H1 (cell line): Measurements from ENCODE around the gene CCDC82. TPM values are rescaled to one million over a fixed set of nuclear protein-coding genes. Genes with fewer than 3 reads are reported as not detected.

Source experiments
- CTCF ChIA-PET: fragments of 300-600 bp; sonication (Branson Sonifier 250); formaldehyde crosslinking; loops from one replicate; lab custom pipeline; 2021; ENCODE audit not compliant: partially characterized antibody; lab: Charles Lee
- POLR2A ChIA-PET: fragments of 300-600 bp; sonication (Branson Sonifier 250); formaldehyde crosslinking; loops from one replicate; lab custom pipeline; 2021; ENCODE audit warnings: inconsistent platforms; ENCODE audit not compliant: partially characterized antibody; lab: Charles Lee
- DNase-seq, 2 experiments: peaks; one replicate each; pipeline versions ENCODE4 v3.0.0 to v3.0.0-alpha.2; 2010 to 2022; ENCODE audit warnings: low spot score in 2 of 2, low read depth in 1 of 2, mixed read lengths in 1 of 2
- FAIRE-seq: peaks from 2 replicates; lab custom pipeline; 2011; peaks lifted over from hg19 to GRCh38; lab: Jason Lieb, UNC
- H2AFZ ChIP-seq: 2 replicates; pipeline ENCODE4 v1.8.1; 2012; ENCODE audit warnings: low read length, inconsistent platforms
- H2AK5ac ChIP-seq: 2 replicates; pipeline ENCODE4 v1.6.1; 2013; ENCODE audit warnings: low read depth, low read length
- H2BK120ac ChIP-seq: replicated peaks from 2 replicates; pipeline ENCODE3; 2013; ENCODE audit warnings: low read depth, low read length, inconsistent platforms
- H2BK12ac ChIP-seq: 2 replicates; pipeline ENCODE4 v1.6.1; 2013; ENCODE audit warnings: low read depth, low read length
- H2BK15ac ChIP-seq: 2 replicates; pipeline ENCODE4 v1.6.1; 2013; ENCODE audit warnings: low read length
- H2BK20ac ChIP-seq: 2 replicates; pipeline ENCODE4 v1.6.1; 2013; ENCODE audit warnings: low read length
- H2BK5ac ChIP-seq: 2 replicates; pipeline ENCODE4 v1.6.1; 2013; ENCODE audit warnings: low read depth, low read length
- H3K14ac ChIP-seq: 2 replicates; pipeline ENCODE4 v1.6.1; 2013; ENCODE audit warnings: inconsistent platforms; ENCODE audit not compliant: insufficient read length
- H3K18ac ChIP-seq: 2 replicates; pipeline ENCODE4 v1.6.1; 2013; ENCODE audit warnings: low read length; ENCODE audit errors: extremely low read depth
- H3K23ac ChIP-seq: 2 replicates; pipeline ENCODE4 v1.6.1; 2013; ENCODE audit warnings: inconsistent platforms; ENCODE audit not compliant: insufficient read length
- H3K23me2 ChIP-seq: 2 replicates; pipeline ENCODE4 v1.6.1; 2013; ENCODE audit warnings: low read depth, low read length
- H3K27ac ChIP-seq: 2 replicates; pipeline ENCODE4 v1.6.1; 2011; ENCODE audit warnings: low read depth, low read length, inconsistent platforms
- H3K27me3 ChIP-seq, 4 experiments: replicated peaks in 1 of 4; 1 replicate in 1 of 4; 2 replicates in 3 of 4; pipeline versions ENCODE4 v1.6.1 to v1.8.1; 2011 to 2013; ENCODE audit warnings: low read length in 3 of 4, mild to moderate bottlenecking in 3 of 4, inconsistent platforms in 2 of 4, mixed read lengths in 2 of 4, moderate library complexity in 1 of 4; ENCODE audit not compliant: control insufficient read depth in 3 of 4, insufficient read depth in 3 of 4; ENCODE audit errors: extremely low read depth in 1 of 4
- H3K36me3 ChIP-seq, 4 experiments: 2 replicates each; pipeline versions ENCODE4 v1.6.1 to v1.8.1; 2011 to 2013; ENCODE audit warnings: mild to moderate bottlenecking in 4 of 4, low read length in 3 of 4, moderate library complexity in 2 of 4, control low read depth in 1 of 4, inconsistent platforms in 1 of 4; ENCODE audit not compliant: insufficient read depth in 4 of 4, control insufficient read depth in 2 of 4
- H3K4ac ChIP-seq: replicated peaks from 2 replicates; pipeline ENCODE3; 2013; ENCODE audit warnings: low read length, low read depth, mixed read lengths, inconsistent platforms; ENCODE audit not compliant: insufficient read length
- H3K4me1 ChIP-seq, 4 experiments: replicated peaks in 1 of 4; 1 replicate in 1 of 4; 2 replicates in 3 of 4; pipeline versions ENCODE4 v1.6.1 to v1.8.1; 2011 to 2013; ENCODE audit warnings: low read length in 3 of 4, inconsistent platforms in 2 of 4, mixed read lengths in 1 of 4; ENCODE audit not compliant: insufficient read depth in 4 of 4, control insufficient read depth in 3 of 4
- H3K4me2 ChIP-seq, 2 experiments: 2 replicates each; pipeline versions ENCODE4 v1.6.1 to v1.8.1; 2011 to 2013; ENCODE audit warnings: low read depth in 2 of 2, low read length in 2 of 2, control low read depth in 1 of 2, inconsistent platforms in 1 of 2, mild to moderate bottlenecking in 1 of 2; ENCODE audit not compliant: insufficient read depth in 1 of 2
- H3K4me3 ChIP-seq, 4 experiments: fragments of 200-600, 300-600 bp in 1 of 4; sonication (generic), shearing (Covaris generic), sonication (Bioruptor Twin) in 1 of 4; 2 replicates each; pipeline versions ENCODE4 v1.5.1 to v1.8.1; 2011 to 2016; ENCODE audit warnings: low read length in 4 of 4, low read depth in 3 of 4, control low read depth in 2 of 4, inconsistent platforms in 2 of 4, mild to moderate bottlenecking in 2 of 4, mixed read lengths in 1 of 4, moderate library complexity in 1 of 4; ENCODE audit not compliant: insufficient read depth in 2 of 4; ENCODE audit errors: extremely low read depth in 1 of 4
- H3K56ac ChIP-seq: replicated peaks from 2 replicates; pipeline ENCODE3; 2013; ENCODE audit warnings: low read depth, mild to moderate bottlenecking, mixed read lengths, low read length, inconsistent platforms; ENCODE audit not compliant: insufficient read length
- H3K79me1 ChIP-seq: 2 replicates; pipeline ENCODE4 v1.6.1; 2013; ENCODE audit warnings: low read depth, low read length, control low read depth
- H3K79me2 ChIP-seq, 2 experiments: 2 replicates each; pipeline versions ENCODE4 v1.6.1 to v1.8.1; 2012 to 2013; ENCODE audit warnings: low read length in 2 of 2, mild to moderate bottlenecking in 2 of 2, inconsistent platforms in 1 of 2; ENCODE audit not compliant: insufficient read depth in 2 of 2, control insufficient read depth in 1 of 2
- H3K9ac ChIP-seq, 4 experiments: replicated peaks in 1 of 4; 1 replicate in 1 of 4; 2 replicates in 3 of 4; pipeline versions ENCODE4 v1.6.1 to v1.8.1; 2011 to 2013; ENCODE audit warnings: low read depth in 3 of 4, low read length in 3 of 4, control low read depth in 2 of 4, mild to moderate bottlenecking in 2 of 4, moderate library complexity in 2 of 4, inconsistent platforms in 1 of 4; ENCODE audit errors: extremely low read depth in 1 of 4
- H3K9me3 ChIP-seq, 2 experiments: 2 replicates each; pipeline versions ENCODE4 v1.6.1 to v1.8.1; 2012 to 2013; ENCODE audit warnings: mild to moderate bottlenecking in 2 of 2, moderate library complexity in 2 of 2, control low read depth in 1 of 2, inconsistent platforms in 1 of 2, low read depth in 1 of 2, low read length in 1 of 2, mixed read lengths in 1 of 2; ENCODE audit not compliant: insufficient read depth in 2 of 2
- H4K20me1 ChIP-seq, 2 experiments: replicated peaks in 1 of 2; 2 replicates each; pipeline versions ENCODE3 to v1.8.1; 2011 to 2013; ENCODE audit warnings: inconsistent platforms in 2 of 2, low read length in 2 of 2, mild to moderate bottlenecking in 1 of 2; ENCODE audit not compliant: insufficient read depth in 2 of 2, control insufficient read depth in 1 of 2
- H4K5ac ChIP-seq: 2 replicates; pipeline ENCODE4 v1.6.1; 2013; ENCODE audit warnings: low read length, low read depth, mixed read lengths, inconsistent platforms; ENCODE audit not compliant: insufficient read length
- H4K8ac ChIP-seq: 2 replicates; pipeline ENCODE4 v1.8.0; 2013; ENCODE audit warnings: mild to moderate bottlenecking, moderate library complexity, low read length, inconsistent platforms; ENCODE audit not compliant: insufficient read depth; ENCODE audit errors: extremely low read depth
- H4K91ac ChIP-seq: replicated peaks from 2 replicates; pipeline ENCODE3; 2013; ENCODE audit warnings: low read length, mixed read lengths, inconsistent platforms; ENCODE audit not compliant: insufficient read length
- ATF2 ChIP-seq: IDR thresholded peaks from 2 replicates; pipeline ENCODE4 v1.6.1; 2012; ENCODE audit warnings: low read length, inconsistent platforms
- BRCA1 ChIP-seq: IDR thresholded peaks from 2 replicates; pipeline ENCODE4 v1.6.1; 2012; ENCODE audit warnings: low read depth, low read length, improper control_type of control experiment
- HDAC2 ChIP-seq, 2 experiments: fragments of 300-600 bp in 1 of 2; sonication (generic) in 1 of 2; IDR thresholded peaks; 2 replicates each; pipeline ENCODE4 v1.6.1; 2011 to 2012; ENCODE audit warnings: low read depth in 2 of 2, low read length in 2 of 2, mild to moderate bottlenecking in 2 of 2, moderate library complexity in 2 of 2, borderline replicate concordance in 1 of 2, inconsistent platforms in 1 of 2
- KDM5A ChIP-seq: fragments of 200-600 bp; IDR thresholded peaks from 2 replicates; pipeline ENCODE4 v1.7.1; 2012; ENCODE audit warnings: mild to moderate bottlenecking, low read length, inconsistent platforms, mixed read lengths
- TBP ChIP-seq: IDR thresholded peaks from 2 replicates; pipeline ENCODE4 v1.6.1; 2011; ENCODE audit warnings: low read depth, low read length, improper control_type of control experiment
- YY1 ChIP-seq: IDR thresholded peaks from 2 replicates; pipeline ENCODE4 v1.6.1; 2011; ENCODE audit warnings: low read depth, mild to moderate bottlenecking, low read length
- WGBS, 2 experiments: shearing (Covaris generic) in 1 of 2; methylation state at CpG; one replicate each; pipeline versions ENCODE4 v1.1.6 to v1.1.7; 2013 to 2015; ENCODE audit warnings: low lambda C conversion rate in 2 of 2, mixed read lengths in 2 of 2, inconsistent platforms in 1 of 2, low coverage in 1 of 2, missing lambda C conversion rate in 1 of 2; ENCODE audit not compliant: insufficient replicate concordance in 2 of 2, insufficient coverage in 1 of 2, insufficient read length in 1 of 2; ENCODE audit errors: extremely low coverage in 1 of 2, missing lambda C conversion rate in 1 of 2; 5-methylcytosine and 5-hydroxymethylcytosine counted together
- polyA plus RNA-seq, 7 experiments: library from polyadenylated mRNA; depleted of rRNA in 3 of 7; stranded (reverse) in 5 of 7; unstranded in 2 of 7; fragments of >200 nt in 5 of 7; fragments of 200-250 nt in 2 of 7; gene quantifications; 1 replicate in 5 of 7; 2 replicates in 1 of 7; 4 replicates in 1 of 7; pipeline versions ENCODE4 v1.2.1 to v1.2.3, GENCODE V29; 2011 to 2013; ENCODE audit warnings: missing spikeins in 2 of 7, mixed read lengths in 2 of 7
- total RNA-seq: library from RNA; stranded (reverse); fragmentation: NEBNext Ultra II Directional; extraction: Animal tissue kit (Norgen Biotek cat#: 25700); gene quantifications from 2 replicates; pipeline ENCODE4 v1.2.1, GENCODE V29; 2021

Gene CCDC82
- total and polyA plus RNA-seq, 2 of the 8 experiments (the other 6 are each of a cell fraction or from before 2014, with no cell fraction given) = 6.0 to 15.2 TPM

- Histone ChIP-seq H3K27ac (no peak overlapping the region), H3K9ac (no peak overlapping the region), H3K14ac (no peak overlapping the region), H3K56ac (no peak overlapping the region), H4K5ac (no peak overlapping the region), H2BK120ac (no peak overlapping the region), H3K36me3 (peaks cover 0 to 8% (median 0%) of the 10 kb centered on the region in 4 experiments; a peak in 3 of 8 replicates), H2AFZ (no peak overlapping the region), H3K79me1 (no peaks in the 10 kb centered on the region), H3K4me3 (no peak overlapping the region), H2AK5ac (no peak overlapping the region), H4K8ac (no peak overlapping the region), H4K20me1 (no peaks in the 10 kb centered on the region), H3K4me2 (no peak overlapping the region), H3K18ac (no peak overlapping the region), H3K4me1 (no peaks in the 10 kb centered on the region), H3K27me3 (no peaks in the 10 kb centered on the region), H4K91ac (no peak overlapping the region), H3K4ac (no peak overlapping the region), H3K23ac (no peak overlapping the region), H3K23me2 (no peaks in the 10 kb centered on the region), H2BK15ac (no peak overlapping the region), H3K79me2 (no peaks in the 10 kb centered on the region), H3K9me3 (no peaks in the 10 kb centered on the region), H2BK20ac (no peak overlapping the region), H2BK12ac (no peak overlapping the region), H2BK5ac (no peak overlapping the region)
- TF ChIP-seq KDM5A (no peak), ATF2 (no peak), TBP (no peak), HDAC2 (IDR thresholded peaks at IDR 0.05; ENCODE audit: borderline replicate concordance in 1 of 2, low read depth in 2 of 2, low read length in 2 of 2) (no peak), YY1 (no peak), BRCA1 (no peak)
- POLR2A ChIA-PET = no interaction called here
- CTCF ChIA-PET = interaction anchor here (0.8 to 1.9 kb wide), 3 partner anchors 15 to 522 kb away, joined by 3 to 7 read pairs (median 3); partner anchors contain the start of gene MAML2
- FAIRE-seq (no peak), DNase-seq (no peak)
- 92% methylated on average over 1 of the region's 1 CpG; no CpG with 5 or more reads in 1 of the 2 experiments for WGBS, 2 experiments
Measured at GRCh38 chr11:96357794-96358193, 31.9 kb downstream of the CCDC82 start.
